IMR-90 (cell line): ENCODE measurements around the gene ARSA. TPM values are rescaled to one million over a fixed set of nuclear protein-coding genes. Genes with fewer than 3 reads are reported as not detected.

Experiments used
- ATAC-seq: fragments of 200-7000 bp; cut with Tn5 transposase; 2 replicates; pipeline ENCODE4 v1.9.1; 2020; ENCODE audit warnings: low read depth, mild to moderate bottlenecking, moderate library complexity
- BruUV-seq: library from RNA; stranded (reverse); fragments of 400-500 nt; replicated peaks from 2 replicates; lab custom pipeline; 2021; lab: Mats Ljungman, UMichigan
- CTCF ChIA-PET: fragments of 300-600 bp; formaldehyde crosslinking; extraction: SDS; loops from one replicate; lab custom pipeline; 2021; ENCODE audit warnings: antibody characterized with exemption; lab: Yijun Ruan, JAX
- POLR2A ChIA-PET: fragments of 300-600 bp; sonication (Branson Sonifier 250); formaldehyde crosslinking; loops from one replicate; lab custom pipeline; 2022; ENCODE audit warnings: antibody characterized with exemption; ENCODE audit not compliant: unreplicated experiment; lab: Charles Lee
- DNase-seq: peaks from one replicate; pipeline ENCODE4 v3.0.0; 2013
- H2AFZ ChIP-seq: replicated peaks from 2 replicates; pipeline ENCODE3; 2013; ENCODE audit warnings: low read length, mild to moderate bottlenecking; ENCODE audit not compliant: poor library complexity
- H2AK5ac ChIP-seq: 2 replicates; pipeline ENCODE4 v1.6.1; 2013; ENCODE audit warnings: low read depth, low read length, inconsistent platforms
- H2AK9ac ChIP-seq: replicated peaks from 2 replicates; pipeline ENCODE3; 2013; ENCODE audit warnings: mild to moderate bottlenecking, low read depth, low read length, moderate library complexity; ENCODE audit not compliant: poor library complexity
- H2BK120ac ChIP-seq: 2 replicates; pipeline ENCODE4 v1.6.1; 2013; ENCODE audit warnings: low read depth, low read length, inconsistent platforms
- H2BK15ac ChIP-seq: 3 replicates; pipeline ENCODE4 v1.6.1; 2013; ENCODE audit warnings: low read depth, low read length, inconsistent platforms
- H2BK20ac ChIP-seq: 2 replicates; pipeline ENCODE4 v1.6.1; 2013; ENCODE audit warnings: low read depth, mild to moderate bottlenecking, inconsistent platforms, low read length, moderate library complexity
- H2BK5ac ChIP-seq: 2 replicates; pipeline ENCODE4 v1.6.1; 2013; ENCODE audit warnings: mild to moderate bottlenecking, low read depth, low read length, inconsistent platforms; ENCODE audit not compliant: poor library complexity, severe bottlenecking
- H3K14ac ChIP-seq: replicated peaks from 2 replicates; pipeline ENCODE4 v1.6.1; 2013; ENCODE audit warnings: low read depth, low read length, inconsistent platforms
- H3K18ac ChIP-seq: 2 replicates; pipeline ENCODE4 v1.6.1; 2013; ENCODE audit warnings: low read depth, low read length, control low read depth
- H3K23ac ChIP-seq: 2 replicates; pipeline ENCODE4 v1.6.1; 2013; ENCODE audit warnings: low read depth, low read length, inconsistent platforms
- H3K27ac ChIP-seq: 2 replicates; pipeline ENCODE4 v1.5.1; 2013; ENCODE audit warnings: mild to moderate bottlenecking, control low read depth, low read length; ENCODE audit not compliant: insufficient read depth
- H3K27me3 ChIP-seq: 2 replicates; pipeline ENCODE4 v1.6.1; 2013; ENCODE audit warnings: low read length; ENCODE audit not compliant: control insufficient read depth, insufficient read depth
- H3K36me3 ChIP-seq: 2 replicates; pipeline ENCODE4 v1.6.1; 2013; ENCODE audit warnings: low read length, mixed read lengths; ENCODE audit not compliant: control insufficient read depth, insufficient read depth
- H3K4ac ChIP-seq: 2 replicates; pipeline ENCODE4 v1.6.1; 2013; ENCODE audit warnings: low read depth, low read length, inconsistent platforms
- H3K4me1 ChIP-seq: 2 replicates; pipeline ENCODE4 v1.6.1; 2013; ENCODE audit warnings: low read length, mixed read lengths; ENCODE audit not compliant: control insufficient read depth, insufficient read depth
- H3K4me2 ChIP-seq: 2 replicates; pipeline ENCODE4 v1.6.1; 2013; ENCODE audit warnings: low read depth, mild to moderate bottlenecking, control low read depth, low read length, moderate library complexity
- H3K4me3 ChIP-seq: 2 replicates; pipeline ENCODE4 v1.5.1; 2013; ENCODE audit warnings: low read depth, mild to moderate bottlenecking, control low read depth, low read length, moderate library complexity; ENCODE audit not compliant: insufficient read depth
- H3K56ac ChIP-seq: 2 replicates; pipeline ENCODE4 v1.6.1; 2013; ENCODE audit warnings: low read length, inconsistent platforms; ENCODE audit not compliant: insufficient read depth; ENCODE audit errors: extremely low read depth
- H3K79me1 ChIP-seq, 2 experiments: 2 replicates each; pipeline ENCODE4 v1.6.1; 2013; ENCODE audit warnings: low read length in 2 of 2, inconsistent platforms in 1 of 2, low read depth in 1 of 2
- H3K9ac ChIP-seq: 2 replicates; pipeline ENCODE4 v1.6.1; 2013; ENCODE audit warnings: low read depth, low read length, control low read depth
- H3K9me1 ChIP-seq: 2 replicates; pipeline ENCODE4 v1.6.1; 2013; ENCODE audit warnings: low read length, inconsistent platforms; ENCODE audit not compliant: insufficient read depth
- H3K9me3 ChIP-seq: 2 replicates; pipeline ENCODE4 v1.6.1; 2013; ENCODE audit warnings: low read length; ENCODE audit not compliant: control insufficient read depth, insufficient read depth
- H4K20me1 ChIP-seq: 2 replicates; pipeline ENCODE4 v1.6.1; 2013; ENCODE audit warnings: low read length, inconsistent platforms; ENCODE audit not compliant: insufficient read depth
- H4K5ac ChIP-seq: 2 replicates; pipeline ENCODE4 v1.6.1; 2013; ENCODE audit warnings: mild to moderate bottlenecking, low read depth, low read length, control low read depth
- H4K8ac ChIP-seq, 2 experiments: 2 replicates each; pipeline ENCODE4 v1.6.1; 2013; ENCODE audit warnings: low read depth in 2 of 2, low read length in 2 of 2, control low read depth in 1 of 2, inconsistent platforms in 1 of 2
- H4K91ac ChIP-seq: 2 replicates; pipeline ENCODE4 v1.6.1; 2013; ENCODE audit warnings: low read depth, low read length, inconsistent platforms; ENCODE audit not compliant: insufficient read depth
- BHLHE40 ChIP-seq: fragments of 150-350 bp; IDR thresholded peaks from 2 replicates; pipeline ENCODE4 v1.6.1; 2016; ENCODE audit warnings: mild to moderate bottlenecking, low read depth, low read length
- CEBPB ChIP-seq: IDR thresholded peaks from 2 replicates; pipeline ENCODE4 v1.6.1; 2012; ENCODE audit warnings: low read depth, low read length, improper control_type of control experiment
- FOS ChIP-seq: fragments of 150-350 bp; IDR thresholded peaks from 2 replicates; pipeline ENCODE4 v1.6.1; 2016; ENCODE audit warnings: low read depth, low read length
- MAFK ChIP-seq: IDR thresholded peaks from 2 replicates; pipeline ENCODE4 v1.6.1; 2012; ENCODE audit warnings: low read depth, low read length, improper control_type of control experiment
- MXI1 ChIP-seq: IDR thresholded peaks from 2 replicates; pipeline ENCODE4 v1.6.1; 2012; ENCODE audit warnings: low read depth, mild to moderate bottlenecking, low read length, moderate library complexity, borderline replicate concordance
- NFE2L2 ChIP-seq: fragments of 150-350 bp; IDR thresholded peaks from 2 replicates; pipeline ENCODE4 v1.6.1; 2016; ENCODE audit warnings: low read depth, mild to moderate bottlenecking, low read length
- POLR2A ChIP-seq: IDR thresholded peaks from 2 replicates; pipeline ENCODE4 v1.6.1; 2012; ENCODE audit warnings: mild to moderate bottlenecking, low read depth, low read length
- RAD21 ChIP-seq: IDR thresholded peaks from 2 replicates; pipeline ENCODE4 v1.6.1; 2012; ENCODE audit warnings: low read length, improper control_type of control experiment
- RFX5 ChIP-seq: IDR thresholded peaks from 2 replicates; pipeline ENCODE4 v1.8.0; 2012; ENCODE audit warnings: low read depth, mild to moderate bottlenecking, low read length, moderate library complexity
- WGBS, 2 experiments: methylation state at CpG; one replicate each; pipeline versions ENCODE4 v1.1.5 to v1.1.7; 2013; ENCODE audit warnings: missing lambda C conversion rate in 2 of 2; ENCODE audit not compliant: insufficient read length in 1 of 2; ENCODE audit errors: extremely low coverage in 2 of 2; 5-methylcytosine and 5-hydroxymethylcytosine counted together
- dilution Hi-C: fragments of 300-500 bp; cut with HindIII; formaldehyde crosslinking; loops from one replicate; pipeline ENCODE4 v1.14.3; 2018; ENCODE audit warnings: low sequenced_read_pairs; ENCODE audit not compliant: unreplicated experiment
- in situ Hi-C: fragments of 300-500 bp; cut with MboI; formaldehyde crosslinking; loops from 3 replicates; pipeline ENCODE4 v1.14.3; 2019; ENCODE audit warnings: low sequenced_read_pairs, inconsistent platforms, mixed read lengths
- intact Hi-C: fragments of 100-400 bp; cut with micrococcal nuclease; formaldehyde crosslinking; loops from 2 replicates; pipeline ENCODE4 v1.10.0; 2022
- polyA plus RNA-seq, 3 experiments: library from polyadenylated mRNA; depleted of rRNA; stranded (reverse); fragments of >200 nt; gene quantifications; 2 replicates each; pipeline ENCODE4 v1.2.3, GENCODE V29; 2012; ENCODE audit warnings: low replicate concordance in 1 of 3
- total RNA-seq: library from RNA; depleted of rRNA; stranded (reverse); fragments of >200 nt; gene quantifications from 2 replicates; pipeline ENCODE4 v1.2.3, GENCODE V29; 2012
- TF ChIP-seq, protein P1 (sequence below): conservative IDR thresholded peaks from 2 replicates; pipeline ENCODE4 v1.5.1; 2012; ENCODE audit warnings: mild to moderate bottlenecking, low read depth, low read length, improper control_type of control experiment
- TF ChIP-seq, protein P2 (sequence below): fragments of 150-350 bp; IDR thresholded peaks from 2 replicates; pipeline ENCODE4 v1.6.1; 2016; ENCODE audit warnings: low read depth, mild to moderate bottlenecking, low read length, moderate library complexity, borderline replicate concordance
- TF ChIP-seq, protein P3 (sequence below): fragments of 150-350 bp; IDR thresholded peaks from 2 replicates; pipeline ENCODE4 v1.6.1; 2017; ENCODE audit warnings: mild to moderate bottlenecking, antibody characterized with exemption, low read length, low read depth

Gene ARSA
- total and polyA plus RNA-seq, 2 of the 4 experiments (the other 2 are of a cell fraction), result 3.4 to 24.2 TPM

DNA sequence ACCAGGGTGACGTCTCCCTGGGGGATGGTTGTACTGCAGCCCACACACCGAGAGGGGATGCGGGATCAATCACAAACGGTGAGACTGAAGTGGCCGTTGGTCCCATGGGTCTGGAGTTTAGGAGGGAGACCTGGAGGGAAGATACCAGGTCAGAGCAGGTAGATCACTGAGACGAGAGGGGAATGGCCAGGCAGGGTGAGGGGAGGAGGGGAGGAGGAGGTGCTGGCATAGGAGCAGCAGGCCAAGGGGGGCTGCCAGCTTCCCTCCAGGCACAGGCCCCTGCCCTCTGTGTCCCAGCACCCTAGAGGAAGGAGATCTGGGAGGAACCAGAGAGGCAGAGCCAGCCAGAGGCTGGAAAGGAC is 20.3 kb downstream of the ARSA start:
- H3K27ac ChIP-seq, result no peak overlapping the region
- H3K18ac ChIP-seq, result no peak overlapping the region
- H2AK5ac ChIP-seq, result no peak overlapping the region
- H4K8ac ChIP-seq, result no peak overlapping the region
- no peak overlapping the region for H3K9ac ChIP-seq
- no peak overlapping the region for H3K4ac ChIP-seq
- BruUV-seq, result no TSS peak
- no peak overlapping the region for H2BK5ac ChIP-seq
- ATAC-seq (no peak), DNase-seq (no peak)
- H3K56ac ChIP-seq, result no peak overlapping the region
- ChIA-PET CTCF (no interaction called here), POLR2A (no interaction called here)
- no peaks in the 10 kb centered on the region for H3K36me3 ChIP-seq
- H2BK120ac ChIP-seq, result no peak overlapping the region
- TF ChIP-seq MAFK, result no peak
- TF ChIP-seq FOS, result no peak
- TF ChIP-seq MXI1, result no peak
- TF ChIP-seq POLR2A, result no peak
- no peak for TF ChIP-seq NFE2L2
- no peak for TF ChIP-seq RAD21
- TF ChIP-seq CEBPB, result no peak
- TF ChIP-seq, protein P1, sequence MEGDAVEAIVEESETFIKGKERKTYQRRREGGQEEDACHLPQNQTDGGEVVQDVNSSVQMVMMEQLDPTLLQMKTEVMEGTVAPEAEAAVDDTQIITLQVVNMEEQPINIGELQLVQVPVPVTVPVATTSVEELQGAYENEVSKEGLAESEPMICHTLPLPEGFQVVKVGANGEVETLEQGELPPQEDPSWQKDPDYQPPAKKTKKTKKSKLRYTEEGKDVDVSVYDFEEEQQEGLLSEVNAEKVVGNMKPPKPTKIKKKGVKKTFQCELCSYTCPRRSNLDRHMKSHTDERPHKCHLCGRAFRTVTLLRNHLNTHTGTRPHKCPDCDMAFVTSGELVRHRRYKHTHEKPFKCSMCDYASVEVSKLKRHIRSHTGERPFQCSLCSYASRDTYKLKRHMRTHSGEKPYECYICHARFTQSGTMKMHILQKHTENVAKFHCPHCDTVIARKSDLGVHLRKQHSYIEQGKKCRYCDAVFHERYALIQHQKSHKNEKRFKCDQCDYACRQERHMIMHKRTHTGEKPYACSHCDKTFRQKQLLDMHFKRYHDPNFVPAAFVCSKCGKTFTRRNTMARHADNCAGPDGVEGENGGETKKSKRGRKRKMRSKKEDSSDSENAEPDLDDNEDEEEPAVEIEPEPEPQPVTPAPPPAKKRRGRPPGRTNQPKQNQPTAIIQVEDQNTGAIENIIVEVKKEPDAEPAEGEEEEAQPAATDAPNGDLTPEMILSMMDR, result no peak
- no peak for TF ChIP-seq RFX5
- TF ChIP-seq, protein P2, sequence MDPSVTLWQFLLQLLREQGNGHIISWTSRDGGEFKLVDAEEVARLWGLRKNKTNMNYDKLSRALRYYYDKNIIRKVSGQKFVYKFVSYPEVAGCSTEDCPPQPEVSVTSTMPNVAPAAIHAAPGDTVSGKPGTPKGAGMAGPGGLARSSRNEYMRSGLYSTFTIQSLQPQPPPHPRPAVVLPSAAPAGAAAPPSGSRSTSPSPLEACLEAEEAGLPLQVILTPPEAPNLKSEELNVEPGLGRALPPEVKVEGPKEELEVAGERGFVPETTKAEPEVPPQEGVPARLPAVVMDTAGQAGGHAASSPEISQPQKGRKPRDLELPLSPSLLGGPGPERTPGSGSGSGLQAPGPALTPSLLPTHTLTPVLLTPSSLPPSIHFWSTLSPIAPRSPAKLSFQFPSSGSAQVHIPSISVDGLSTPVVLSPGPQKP, result no peak
- no peak for TF ChIP-seq BHLHE40
- TF ChIP-seq, protein P3, sequence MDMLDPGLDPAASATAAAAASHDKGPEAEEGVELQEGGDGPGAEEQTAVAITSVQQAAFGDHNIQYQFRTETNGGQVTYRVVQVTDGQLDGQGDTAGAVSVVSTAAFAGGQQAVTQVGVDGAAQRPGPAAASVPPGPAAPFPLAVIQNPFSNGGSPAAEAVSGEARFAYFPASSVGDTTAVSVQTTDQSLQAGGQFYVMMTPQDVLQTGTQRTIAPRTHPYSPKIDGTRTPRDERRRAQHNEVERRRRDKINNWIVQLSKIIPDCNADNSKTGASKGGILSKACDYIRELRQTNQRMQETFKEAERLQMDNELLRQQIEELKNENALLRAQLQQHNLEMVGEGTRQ, result no peak
- no peak overlapping the region for H2BK15ac ChIP-seq
- intact Hi-C loops, result no loop called here
- H3K4me2 ChIP-seq, result no peak overlapping the region
- H3K4me1 ChIP-seq, result no peaks in the 10 kb centered on the region
- H4K20me1 ChIP-seq, result peaks cover 4% of the 10 kb centered on the region
- no peak overlapping the region for H2AFZ ChIP-seq
- no peak overlapping the region for H2AK9ac ChIP-seq
- H3K9me1 ChIP-seq, result 0 out of 2 replicates have a peak, but pooled peaks cover 2% of the 10 kb centered on the region
- in situ Hi-C loops, result no loop called here
- H3K27me3 ChIP-seq, result peaks cover 78% of the 10 kb centered on the region
- no peaks in the 10 kb centered on the region for H3K79me1 ChIP-seq
- dilution Hi-C loops, result no loop called here
- no peak overlapping the region for H3K4me3 ChIP-seq
- no peaks in the 10 kb centered on the region for H3K9me3 ChIP-seq
- H2BK20ac ChIP-seq, result no peak overlapping the region
- H4K5ac ChIP-seq, result no peak overlapping the region
- H3K14ac ChIP-seq, result no peak overlapping the region
- 51% methylated on average over 6 of the region's 6 CpGs; no CpG with 5 or more reads in 1 of the 2 experiments for WGBS, 2 experiments
- no peak overlapping the region for H3K23ac ChIP-seq
- H4K91ac ChIP-seq, result no peak overlapping the region
